Liver (tissue), 9 donors: ENCODE measurements around the gene IGSF1. TPM values are rescaled to one million over a fixed set of nuclear protein-coding genes. Genes with fewer than 3 reads are reported as not detected.

Source experiments
- DNase-seq: peaks from one replicate; pipeline ENCODE4 v3.0.0-alpha.2; 2017; ENCODE audit warnings: low spot score
- H3K27ac ChIP-seq, 2 donors: one replicate each; pipeline ENCODE4 v1.7.0; 2013; ENCODE audit warnings: inconsistent platforms in 2 of 2, low read length in 2 of 2, control low read depth in 1 of 2, low read depth in 1 of 2, mild to moderate bottlenecking in 1 of 2
- H3K27me3 ChIP-seq, 4 donors: one replicate each; pipeline versions ENCODE4 v1.6.1 to v1.7.0; 2013; ENCODE audit warnings: low read length in 3 of 4, inconsistent platforms in 1 of 4, mild to moderate bottlenecking in 1 of 4, moderate library complexity in 1 of 4; ENCODE audit not compliant: control insufficient read depth in 4 of 4, insufficient read depth in 4 of 4
- H3K36me3 ChIP-seq, 4 donors: one replicate each; pipeline versions ENCODE4 v1.6.1 to v1.7.0; 2013; ENCODE audit warnings: low read length in 3 of 4, mild to moderate bottlenecking in 3 of 4, low read depth in 1 of 4, moderate library complexity in 1 of 4; ENCODE audit not compliant: control insufficient read depth in 4 of 4, insufficient read depth in 3 of 4
- H3K4me1 ChIP-seq, 4 donors: one replicate each; pipeline versions ENCODE4 v1.6.1 to v1.7.0; 2013; ENCODE audit warnings: low read length in 3 of 4, mild to moderate bottlenecking in 3 of 4, moderate library complexity in 1 of 4; ENCODE audit not compliant: control insufficient read depth in 4 of 4, insufficient read depth in 4 of 4
- H3K4me3 ChIP-seq, 3 donors: one replicate each; pipeline versions ENCODE4 v1.6.1 to v1.7.0; 2013; ENCODE audit warnings: low read length in 3 of 3, control low read depth in 1 of 3, low read depth in 1 of 3, mild to moderate bottlenecking in 1 of 3
- H3K9ac ChIP-seq, 2 donors: one replicate each; pipeline ENCODE4 v1.7.0; 2013; ENCODE audit warnings: low read length in 2 of 2, mild to moderate bottlenecking in 2 of 2, moderate library complexity in 2 of 2, control low read depth in 1 of 2, low read depth in 1 of 2
- H3K9me3 ChIP-seq, 4 donors: one replicate each; pipeline versions ENCODE4 v1.6.1 to v1.7.0; 2013; ENCODE audit warnings: low read length in 3 of 4; ENCODE audit not compliant: control insufficient read depth in 4 of 4
- EGR1 ChIP-seq, 2 donors: IDR thresholded peaks; 2 replicates each; pipeline ENCODE4 v1.6.1; 2016 to 2018; ENCODE audit warnings: antibody characterized with exemption in 2 of 2, low read depth in 2 of 2
- FOXA1 ChIP-seq: IDR thresholded peaks from 2 replicates; pipeline ENCODE4 v1.6.1; 2016; ENCODE audit warnings: antibody characterized with exemption
- GABPA ChIP-seq, 2 donors: IDR thresholded peaks in 1 of 2; conservative IDR thresholded peaks in 1 of 2; 2 replicates each; pipeline ENCODE4 v1.6.1; 2016; ENCODE audit warnings: antibody characterized with exemption in 2 of 2, mild to moderate bottlenecking in 1 of 2, moderate library complexity in 1 of 2
- HNF4A ChIP-seq, 2 donors: conservative IDR thresholded peaks; 2 replicates each; pipeline ENCODE4 v1.6.1; 2016; ENCODE audit warnings: antibody characterized with exemption in 2 of 2, mild to moderate bottlenecking in 2 of 2
- HNF4G ChIP-seq: IDR thresholded peaks from 2 replicates; pipeline ENCODE4 v1.6.1; 2016; ENCODE audit warnings: antibody characterized with exemption
- JUND ChIP-seq, 2 donors: IDR thresholded peaks; 2 replicates each; pipeline ENCODE4 v1.6.1; 2016; ENCODE audit warnings: antibody characterized with exemption in 2 of 2
- NR2F2 ChIP-seq: IDR thresholded peaks from 2 replicates; pipeline ENCODE4 v1.6.1; 2016; ENCODE audit warnings: antibody characterized with exemption
- TAF1 ChIP-seq: conservative IDR thresholded peaks from 2 replicates; pipeline ENCODE4 v1.6.1; 2016; ENCODE audit warnings: antibody characterized with exemption, mild to moderate bottlenecking
- WGBS: extraction: QIAGEN DNeasy Blood & Tissue Kit; methylation state at CpG from one replicate; pipeline ENCODE4 v1.1.7; 2013; 5-methylcytosine and 5-hydroxymethylcytosine counted together
- polyA plus RNA-seq, 2 donors: library from polyadenylated mRNA; stranded (reverse) in 1 of 2; unstranded in 1 of 2; fragments of 200-250 nt in 1 of 2; fragments of >200 nt in 1 of 2; fragmentation: Nextera tagmentation in 1 of 2; extraction: Ambion mirVana in 1 of 2; gene quantifications; one replicate each; pipeline versions ENCODE4 v1.2.1 to v1.2.3, GENCODE V29; 2013 to 2015
- total RNA-seq, 2 donors: library from RNA; depleted of rRNA; stranded (reverse); fragments of >200 nt; gene quantifications; one replicate each; pipeline ENCODE4 v1.2.3, GENCODE V29; 2014
- TF ChIP-seq, protein P1 (sequence below): IDR thresholded peaks from 2 replicates; pipeline ENCODE4 v1.6.1; 2016; ENCODE audit warnings: antibody characterized with exemption, mild to moderate bottlenecking
- TF ChIP-seq, protein P2 (sequence below): IDR thresholded peaks from 2 replicates; pipeline ENCODE4 v1.6.1; 2016; ENCODE audit warnings: antibody characterized with exemption
- TF ChIP-seq, protein P3 (sequence below): IDR thresholded peaks from 2 replicates; pipeline ENCODE4 v1.6.1; 2016; ENCODE audit warnings: antibody characterized with exemption
- donor health status: healthy.
- donor health status: healthy.
- donor health status: healthy.
- donor health status: healthy.
- donor health status: healthy.

The IGSF1 gene
- total and polyA plus RNA-seq, 4 donors = 0.15 to 50.7 (median 0.19) TPM

DNA sequence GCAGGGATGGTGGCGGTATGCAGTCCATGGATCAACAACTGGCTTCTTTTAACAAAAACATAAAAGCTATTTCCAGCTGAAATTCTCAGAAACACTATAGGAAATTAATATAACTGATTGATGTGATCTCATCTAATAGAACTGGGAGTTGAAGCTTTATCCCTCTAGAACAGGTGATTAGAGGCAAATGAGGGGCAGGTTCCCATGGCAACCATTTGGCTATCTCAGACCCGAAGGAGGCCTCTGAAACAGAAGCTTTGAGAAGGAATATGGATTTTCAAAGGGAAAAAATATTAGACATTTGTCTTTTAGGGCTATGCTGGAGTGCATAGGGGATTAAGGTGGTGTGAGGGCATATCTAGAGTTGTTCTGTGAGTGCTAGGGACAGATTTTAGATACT lies 50.0 kb downstream of the IGSF1 start:
- Histone ChIP-seq H3K9me3 (no peaks in the 10 kb centered on the region), H3K9ac (no peak overlapping the region), H3K27ac (no peak overlapping the region), H3K4me3 (no peak overlapping the region), H3K27me3 (peaks cover 0 to 6% (median 0%) of the 10 kb centered on the region in 4 donors), H3K36me3 (no peaks in the 10 kb centered on the region), H3K4me1 (no peaks in the 10 kb centered on the region)
- TF ChIP-seq, protein P1, sequence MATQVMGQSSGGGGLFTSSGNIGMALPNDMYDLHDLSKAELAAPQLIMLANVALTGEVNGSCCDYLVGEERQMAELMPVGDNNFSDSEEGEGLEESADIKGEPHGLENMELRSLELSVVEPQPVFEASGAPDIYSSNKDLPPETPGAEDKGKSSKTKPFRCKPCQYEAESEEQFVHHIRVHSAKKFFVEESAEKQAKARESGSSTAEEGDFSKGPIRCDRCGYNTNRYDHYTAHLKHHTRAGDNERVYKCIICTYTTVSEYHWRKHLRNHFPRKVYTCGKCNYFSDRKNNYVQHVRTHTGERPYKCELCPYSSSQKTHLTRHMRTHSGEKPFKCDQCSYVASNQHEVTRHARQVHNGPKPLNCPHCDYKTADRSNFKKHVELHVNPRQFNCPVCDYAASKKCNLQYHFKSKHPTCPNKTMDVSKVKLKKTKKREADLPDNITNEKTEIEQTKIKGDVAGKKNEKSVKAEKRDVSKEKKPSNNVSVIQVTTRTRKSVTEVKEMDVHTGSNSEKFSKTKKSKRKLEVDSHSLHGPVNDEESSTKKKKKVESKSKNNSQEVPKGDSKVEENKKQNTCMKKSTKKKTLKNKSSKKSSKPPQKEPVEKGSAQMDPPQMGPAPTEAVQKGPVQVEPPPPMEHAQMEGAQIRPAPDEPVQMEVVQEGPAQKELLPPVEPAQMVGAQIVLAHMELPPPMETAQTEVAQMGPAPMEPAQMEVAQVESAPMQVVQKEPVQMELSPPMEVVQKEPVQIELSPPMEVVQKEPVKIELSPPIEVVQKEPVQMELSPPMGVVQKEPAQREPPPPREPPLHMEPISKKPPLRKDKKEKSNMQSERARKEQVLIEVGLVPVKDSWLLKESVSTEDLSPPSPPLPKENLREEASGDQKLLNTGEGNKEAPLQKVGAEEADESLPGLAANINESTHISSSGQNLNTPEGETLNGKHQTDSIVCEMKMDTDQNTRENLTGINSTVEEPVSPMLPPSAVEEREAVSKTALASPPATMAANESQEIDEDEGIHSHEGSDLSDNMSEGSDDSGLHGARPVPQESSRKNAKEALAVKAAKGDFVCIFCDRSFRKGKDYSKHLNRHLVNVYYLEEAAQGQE = no peak
- TF ChIP-seq HNF4G = no peak
- TF ChIP-seq TAF1 = no peak
- TF ChIP-seq EGR1 (IDR thresholded peaks at IDR 0.05; ENCODE audit: low read depth in 2 of 2) = no peak
- TF ChIP-seq, protein P2, sequence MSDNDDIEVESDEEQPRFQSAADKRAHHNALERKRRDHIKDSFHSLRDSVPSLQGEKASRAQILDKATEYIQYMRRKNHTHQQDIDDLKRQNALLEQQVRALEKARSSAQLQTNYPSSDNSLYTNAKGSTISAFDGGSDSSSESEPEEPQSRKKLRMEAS = no peak
- TF ChIP-seq NR2F2 = no peak
- no peak for TF ChIP-seq JUND (IDR thresholded peaks at IDR 0.05)
- no peak for TF ChIP-seq FOXA1
- no peak for TF ChIP-seq GABPA (IDR thresholded peaks at IDR 0.05 in 1 of 2, conservative IDR thresholded peaks at IDR 0.05 in 1 of 2)
- TF ChIP-seq HNF4A (conservative IDR thresholded peaks at IDR 0.05) = no peak
- TF ChIP-seq, protein P3, sequence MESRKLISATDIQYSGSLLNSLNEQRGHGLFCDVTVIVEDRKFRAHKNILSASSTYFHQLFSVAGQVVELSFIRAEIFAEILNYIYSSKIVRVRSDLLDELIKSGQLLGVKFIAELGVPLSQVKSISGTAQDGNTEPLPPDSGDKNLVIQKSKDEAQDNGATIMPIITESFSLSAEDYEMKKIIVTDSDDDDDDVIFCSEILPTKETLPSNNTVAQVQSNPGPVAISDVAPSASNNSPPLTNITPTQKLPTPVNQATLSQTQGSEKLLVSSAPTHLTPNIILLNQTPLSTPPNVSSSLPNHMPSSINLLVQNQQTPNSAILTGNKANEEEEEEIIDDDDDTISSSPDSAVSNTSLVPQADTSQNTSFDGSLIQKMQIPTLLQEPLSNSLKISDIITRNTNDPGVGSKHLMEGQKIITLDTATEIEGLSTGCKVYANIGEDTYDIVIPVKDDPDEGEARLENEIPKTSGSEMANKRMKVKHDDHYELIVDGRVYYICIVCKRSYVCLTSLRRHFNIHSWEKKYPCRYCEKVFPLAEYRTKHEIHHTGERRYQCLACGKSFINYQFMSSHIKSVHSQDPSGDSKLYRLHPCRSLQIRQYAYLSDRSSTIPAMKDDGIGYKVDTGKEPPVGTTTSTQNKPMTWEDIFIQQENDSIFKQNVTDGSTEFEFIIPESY = no peak
- DNase-seq = no peak
- WGBS = 84% methylated on average over 2 of the region's 2 CpGs

DNA sequence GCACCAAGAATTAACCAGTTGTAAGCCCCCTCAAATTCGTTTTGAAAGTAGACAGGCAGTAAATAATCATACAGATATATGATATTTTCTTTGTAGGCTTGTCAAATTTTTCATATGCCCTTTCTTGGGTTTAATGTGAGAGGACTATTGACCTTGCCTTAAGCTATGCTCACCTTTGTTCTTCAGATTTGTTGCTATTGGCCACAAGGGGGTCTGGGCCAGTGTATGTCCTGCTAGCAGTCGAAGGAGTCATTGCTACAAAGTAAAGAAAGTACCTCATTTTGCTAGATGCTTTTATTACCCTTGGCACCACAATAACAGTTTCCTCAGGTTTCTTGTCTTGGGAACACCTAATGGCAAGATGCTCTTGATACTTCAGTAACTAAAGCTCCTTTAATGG lies 51.7 kb downstream of the IGSF1 start:
- Histone ChIP-seq H3K4me3 (no peak overlapping the region), H3K9ac (no peak overlapping the region), H3K27me3 (peaks cover 0 to 2% (median 0%) of the 10 kb centered on the region in 4 donors), H3K36me3 (no peaks in the 10 kb centered on the region), H3K27ac (no peak overlapping the region), H3K4me1 (no peaks in the 10 kb centered on the region), H3K9me3 (no peaks in the 10 kb centered on the region)
- no peak for DNase-seq
- WGBS = 54% methylated on average over 2 of the region's 2 CpGs
- TF ChIP-seq FOXA1 = no peak
- no peak for TF ChIP-seq NR2F2
- TF ChIP-seq, protein P2 = no peak
- TF ChIP-seq EGR1 (IDR thresholded peaks at IDR 0.05; ENCODE audit: low read depth in 2 of 2) = no peak
- no peak for TF ChIP-seq GABPA (IDR thresholded peaks at IDR 0.05 in 1 of 2, conservative IDR thresholded peaks at IDR 0.05 in 1 of 2)
- TF ChIP-seq, protein P1 = no peak
